Mucosa of descending colon (tissue), 3 donors: ENCODE results near the gene PIGL. TPM values are rescaled to one million over a fixed set of nuclear protein-coding genes. Genes with fewer than 3 reads are reported as not detected.

Source experiments
- ATAC-seq: fragments of 200-7000 bp; cut with Tn5 transposase; one replicate; pipeline ENCODE4 v1.9.1; 2020; ENCODE audit warnings: mild to moderate bottlenecking, moderate library complexity
- DNase-seq, 3 donors: peaks; one replicate each; pipeline ENCODE4 v3.0.0-alpha.2; 2020
- H3K36me3 ChIP-seq: fragments of 200-600 bp; one replicate; pipeline ENCODE4 v1.8.0; 2021; ENCODE audit warnings: low read depth, mild to moderate bottlenecking
- H3K4me1 ChIP-seq: fragments of 200-600 bp; one replicate; pipeline ENCODE4 v1.8.0; 2021; ENCODE audit warnings: low read depth, mild to moderate bottlenecking
- H3K4me3 ChIP-seq: fragments of 200-600 bp; one replicate; pipeline ENCODE4 v1.8.0; 2021; ENCODE audit warnings: mild to moderate bottlenecking
- H3K9me3 ChIP-seq: fragments of 200-600 bp; one replicate; pipeline ENCODE4 v1.8.0; 2021; ENCODE audit warnings: mild to moderate bottlenecking
- intact Hi-C, 2 donors: fragments of 100-400 bp; cut with DNase I in 1 of 2; cut with micrococcal nuclease in 1 of 2; formaldehyde crosslinking; loops; one replicate each; pipeline versions ENCODE4 v1.11.0 to v1.11.1; 2022; cut with DNase I, micrococcal nuclease
- microRNA-seq: library from miRNA; unstranded; fragments of <30 nt; microRNA quantifications from one replicate; pipeline ENCODE4, GENCODE V29; 2019
- total RNA-seq, 3 donors: library from RNA; stranded (reverse); fragmentation: NEBNext Ultra II Directional in 2 of 3; extraction: Animal tissue kit (Norgen Biotek cat#: 25700) in 2 of 3; gene quantifications; one replicate each; pipeline versions ENCODE4 v1.2.1 to v1.2.4, GENCODE V29; 2021 to 2023
- TF ChIP-seq, protein P1 (sequence below): fragments of 200-600 bp; IDR thresholded peaks from one replicate; pipeline ENCODE4 v1.8.0; 2022; ENCODE audit warnings: antibody characterized with exemption, mild to moderate bottlenecking
- donor health status: DM: no; HTN: no; CAD: no; lungs with moderate emphysema.
- donor health status: DM: no; HTN: no; CAD: no.
- donor health status: DM: no; HTN: yes; CAD: no.

Gene PIGL
- total RNA-seq, 3 donors from 2014 or later: 28.2 to 51.8 (median 49.8) TPM

DNA sequence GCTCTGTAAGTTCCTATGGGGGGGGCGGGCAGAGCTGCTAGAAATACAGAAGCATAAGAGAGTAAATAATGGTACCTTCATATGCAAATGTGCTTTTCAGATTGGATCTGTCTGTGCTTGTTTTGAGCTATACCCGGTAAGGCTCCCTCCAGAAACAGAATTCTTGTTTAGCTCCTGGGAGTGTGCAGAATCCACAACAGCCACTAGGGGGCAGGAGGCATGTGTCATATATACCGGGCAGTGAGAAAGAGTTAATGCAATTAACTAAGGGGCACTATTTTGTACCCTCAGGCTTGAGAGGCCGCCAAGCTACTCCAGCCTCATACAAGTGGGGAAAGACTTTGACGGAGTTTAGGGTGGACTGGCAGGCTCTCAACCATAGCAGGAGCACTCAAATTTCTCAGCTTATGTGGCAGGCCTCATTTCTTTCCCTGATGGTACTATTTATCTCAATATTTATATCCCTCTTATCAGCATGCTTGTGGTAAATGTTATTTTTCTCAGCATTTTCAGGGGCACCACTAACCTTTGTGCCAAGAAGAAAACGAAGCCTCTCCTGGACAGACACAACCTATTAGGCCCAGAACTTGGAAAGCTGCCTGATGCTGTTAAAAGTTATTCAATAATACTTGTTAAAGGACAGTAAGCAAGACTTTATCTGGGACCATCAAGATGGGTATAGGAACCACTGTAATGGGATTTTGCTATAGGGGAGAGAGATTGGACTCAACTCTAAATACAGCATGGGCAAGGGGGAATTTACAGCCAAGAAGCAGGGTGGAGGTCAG lies 146.9 kb downstream of the PIGL start:
- Histone ChIP-seq H3K4me1 (no peaks in the 10 kb centered on the region), H3K36me3 (no peaks in the 10 kb centered on the region), H3K9me3 (no peaks in the 10 kb centered on the region), H3K4me3 (no peak overlapping the region)
- DNase-seq (peak in 2 of 3 donors; percentile 76 to 91), ATAC-seq (peak; percentile 93)
- TF ChIP-seq, protein P1, sequence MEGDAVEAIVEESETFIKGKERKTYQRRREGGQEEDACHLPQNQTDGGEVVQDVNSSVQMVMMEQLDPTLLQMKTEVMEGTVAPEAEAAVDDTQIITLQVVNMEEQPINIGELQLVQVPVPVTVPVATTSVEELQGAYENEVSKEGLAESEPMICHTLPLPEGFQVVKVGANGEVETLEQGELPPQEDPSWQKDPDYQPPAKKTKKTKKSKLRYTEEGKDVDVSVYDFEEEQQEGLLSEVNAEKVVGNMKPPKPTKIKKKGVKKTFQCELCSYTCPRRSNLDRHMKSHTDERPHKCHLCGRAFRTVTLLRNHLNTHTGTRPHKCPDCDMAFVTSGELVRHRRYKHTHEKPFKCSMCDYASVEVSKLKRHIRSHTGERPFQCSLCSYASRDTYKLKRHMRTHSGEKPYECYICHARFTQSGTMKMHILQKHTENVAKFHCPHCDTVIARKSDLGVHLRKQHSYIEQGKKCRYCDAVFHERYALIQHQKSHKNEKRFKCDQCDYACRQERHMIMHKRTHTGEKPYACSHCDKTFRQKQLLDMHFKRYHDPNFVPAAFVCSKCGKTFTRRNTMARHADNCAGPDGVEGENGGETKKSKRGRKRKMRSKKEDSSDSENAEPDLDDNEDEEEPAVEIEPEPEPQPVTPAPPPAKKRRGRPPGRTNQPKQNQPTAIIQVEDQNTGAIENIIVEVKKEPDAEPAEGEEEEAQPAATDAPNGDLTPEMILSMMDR: peak; percentile 90
- intact Hi-C loops: no loop called here

DNA sequence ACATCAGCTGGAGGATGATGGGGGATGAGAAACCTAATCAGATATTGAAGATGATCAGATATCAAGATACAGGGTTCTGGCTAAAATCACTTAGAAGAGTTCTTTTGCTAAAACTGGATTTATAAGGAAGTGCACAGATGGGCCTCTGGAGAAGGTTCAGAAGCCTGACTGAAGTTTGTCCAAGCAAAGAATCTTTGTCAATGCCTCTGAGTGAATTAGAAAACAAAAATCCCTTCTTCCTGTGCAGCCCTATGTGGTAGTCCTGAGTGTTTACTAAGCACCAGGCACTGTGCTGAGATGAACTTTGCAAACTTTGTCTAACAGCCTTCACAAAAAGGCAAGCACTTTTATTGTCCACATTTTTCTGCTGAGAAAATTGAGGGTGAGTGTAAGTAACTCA lies 147.6 kb downstream of the PIGL start:
- Histone ChIP-seq H3K4me1 (no peaks in the 10 kb centered on the region), H3K9me3 (no peaks in the 10 kb centered on the region), H3K36me3 (no peaks in the 10 kb centered on the region), H3K4me3 (no peak overlapping the region)
- no peak for ATAC-seq
- DNase-seq: no peak
- intact Hi-C loops: no loop called here
- TF ChIP-seq, protein P1: no peak

DNA sequence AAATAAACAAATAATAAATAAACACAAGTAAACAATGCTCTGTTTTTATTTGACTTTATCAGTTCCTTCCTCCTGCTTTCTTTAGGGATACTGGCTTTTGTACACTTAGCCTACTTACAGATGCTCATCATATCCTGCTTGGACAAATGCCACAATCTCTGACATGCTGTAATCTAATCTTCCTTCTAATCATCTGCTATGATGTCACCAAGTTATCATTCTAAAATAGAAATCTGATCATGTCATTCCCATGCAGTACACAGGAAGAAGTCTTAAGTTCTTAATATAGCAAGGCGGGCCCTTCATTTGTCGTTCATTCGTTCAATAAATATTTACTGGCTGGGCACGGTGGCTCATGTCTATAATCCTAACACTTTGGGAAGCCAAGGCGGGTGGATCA lies 154.7 kb downstream of the PIGL start:
- ATAC-seq (peak; percentile 32), DNase-seq (no peak)
- Histone ChIP-seq H3K4me3 (no peak overlapping the region), H3K36me3 (no peaks in the 10 kb centered on the region), H3K9me3 (no peaks in the 10 kb centered on the region), H3K4me1 (peaks cover 11% of the 10 kb centered on the region)
- TF ChIP-seq, protein P1: no peak
- intact Hi-C loops: no loop called here

DNA sequence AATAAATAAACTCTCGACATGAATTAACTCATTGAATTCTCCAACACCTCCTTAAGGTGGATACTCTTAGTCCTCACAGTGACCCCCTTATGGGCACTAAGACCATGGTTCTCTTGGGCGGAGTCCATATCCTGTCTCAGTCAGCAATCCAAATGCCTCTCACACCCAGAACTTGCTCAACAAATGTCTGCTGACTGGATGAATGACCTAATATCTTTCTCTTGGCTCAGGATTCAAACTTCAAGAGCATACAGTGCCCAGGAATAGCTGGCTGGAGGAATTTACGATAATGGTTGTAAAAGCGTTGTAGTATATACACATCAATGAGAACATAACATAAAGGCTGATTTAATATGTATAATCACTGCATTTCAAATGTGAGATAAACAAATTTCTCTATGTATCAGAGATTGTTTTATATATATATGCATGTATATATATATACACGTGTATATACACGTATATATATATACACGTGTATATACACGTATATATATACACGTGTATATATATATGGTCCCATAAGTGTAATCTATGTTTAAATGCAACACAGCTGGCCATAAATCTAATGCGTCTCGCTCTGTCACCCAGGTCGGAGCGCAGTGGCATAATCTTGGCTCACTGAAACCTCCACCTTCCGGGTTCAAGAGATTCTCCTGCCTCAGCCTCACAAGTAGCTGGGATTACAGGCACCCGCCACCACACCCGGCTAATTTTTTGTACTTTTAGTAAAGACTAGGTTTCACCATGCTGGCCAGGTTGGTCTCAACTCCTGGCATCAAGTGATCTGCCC lies 157.3 kb downstream of the PIGL start:
- intact Hi-C loops: no loop called here
- H3K36me3 ChIP-seq: no peaks in the 10 kb centered on the region
- TF ChIP-seq, protein P1: no peak
- H3K4me1 ChIP-seq: peaks cover 22% of the 10 kb centered on the region
- ATAC-seq (peak; percentile 84), DNase-seq (peak in 2 of 3 donors; percentile 42 to 53)
- no peak overlapping the region for H3K4me3 ChIP-seq
- no peaks in the 10 kb centered on the region for H3K9me3 ChIP-seq

Small RNAs within 50 kb of the gene (microRNA-seq; reads per million reads assigned to microRNA genes)
- gene MIR1288: not detected

Other genes starting within 250 kb of the PIGL start
- 10 to 100 TPM; 17.3 to 32.1 (median 26.0) TPM for gene ZSWIM7, start 217.5 kb upstream of the PIGL start, total RNA-seq
- gene TTC19, start 217.4 kb upstream of the PIGL start, total RNA-seq: 10 to 100 TPM; 32.5 to 52.2 (median 41.9) TPM
- gene NCOR1, start 1.7 kb upstream of the PIGL start, total RNA-seq: 100 to 1,000 TPM; 196 to 238 (median 227) TPM
- 10 to 100 TPM; 26.9 to 91.5 (median 50.1) TPM for gene CENPV, start 136.3 kb downstream of the PIGL start, total RNA-seq
- gene UBB, start 163.9 kb downstream of the PIGL start, total RNA-seq: 1,000 to 10,000 TPM; 1,560 to 1,757 (median 1,606) TPM
- 10 to 100 TPM in 2 of 3 donors, 1 to 10 TPM in 1; 4.8 to 15.2 (median 13.3) TPM for gene TRPV2, start 198.4 kb downstream of the PIGL start, total RNA-seq